ENCODE data around the gene KRTAP13-1. TPM values are rescaled to one million over a fixed set of nuclear protein-coding genes. Genes with fewer than 3 reads are reported as not detected.

KRTAP13-1 gene
- polyA plus RNA-seq, 1 donor from 2014 or later = not detected

DNA sequence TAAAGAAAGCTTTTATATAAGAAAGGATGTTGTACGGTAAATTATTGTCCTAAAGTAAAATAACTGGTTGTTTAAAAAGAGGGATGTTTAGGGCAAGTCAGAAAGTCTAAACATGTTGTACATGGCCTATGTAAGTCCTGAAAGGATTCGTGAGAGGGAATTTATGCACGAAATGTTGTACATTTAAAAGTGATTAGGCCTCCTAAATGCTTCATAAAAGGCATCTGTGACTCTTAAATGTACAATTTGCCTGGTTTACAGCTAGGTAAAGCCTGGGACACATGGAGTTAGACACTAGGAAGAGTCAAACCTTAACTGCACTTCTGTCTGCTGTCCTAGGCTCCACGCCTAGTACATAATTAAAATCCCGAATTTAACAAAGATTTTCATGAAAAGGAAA lies 20.2 kb downstream of the KRTAP13-1 start:
- H2AFZ ChIP-seq (ENCODE audit: low read depth, low read length) = no peak overlapping the region
- H3K4me2 ChIP-seq (ENCODE audit: low read length) = no peak overlapping the region
- H3K27me3 ChIP-seq (ENCODE audit: insufficient read depth, low read depth, low read length) = no peaks in the 10 kb centered on the region
- H3K79me2 ChIP-seq (replicated peaks; ENCODE audit: insufficient read depth, low read length) = no peaks in the 10 kb centered on the region
- TF ChIP-seq TAF1 (IDR thresholded peaks at IDR 0.05; ENCODE audit: low read depth) (no peak), POLR2AphosphoS5 (IDR thresholded peaks at IDR 0.05) (no peak), REST (IDR thresholded peaks at IDR 0.05; ENCODE audit: borderline replicate concordance) (no peak), EZH2 (IDR thresholded peaks at IDR 0.05; ENCODE audit: borderline replicate concordance, insufficient read depth, low read length, poor library complexity, severe bottlenecking) (no peak), EP300 (conservative IDR thresholded peaks at IDR 0.05; ENCODE audit: poor library complexity, severe bottlenecking) (no peak), MXI1 (conservative IDR thresholded peaks at IDR 0.05; ENCODE audit: poor library complexity, severe bottlenecking) (no peak), RAD21 (conservative IDR thresholded peaks at IDR 0.05) (no peak), SMC3 (conservative IDR thresholded peaks at IDR 0.05; ENCODE audit: poor library complexity) (no peak)
- TF ChIP-seq, protein P1, sequence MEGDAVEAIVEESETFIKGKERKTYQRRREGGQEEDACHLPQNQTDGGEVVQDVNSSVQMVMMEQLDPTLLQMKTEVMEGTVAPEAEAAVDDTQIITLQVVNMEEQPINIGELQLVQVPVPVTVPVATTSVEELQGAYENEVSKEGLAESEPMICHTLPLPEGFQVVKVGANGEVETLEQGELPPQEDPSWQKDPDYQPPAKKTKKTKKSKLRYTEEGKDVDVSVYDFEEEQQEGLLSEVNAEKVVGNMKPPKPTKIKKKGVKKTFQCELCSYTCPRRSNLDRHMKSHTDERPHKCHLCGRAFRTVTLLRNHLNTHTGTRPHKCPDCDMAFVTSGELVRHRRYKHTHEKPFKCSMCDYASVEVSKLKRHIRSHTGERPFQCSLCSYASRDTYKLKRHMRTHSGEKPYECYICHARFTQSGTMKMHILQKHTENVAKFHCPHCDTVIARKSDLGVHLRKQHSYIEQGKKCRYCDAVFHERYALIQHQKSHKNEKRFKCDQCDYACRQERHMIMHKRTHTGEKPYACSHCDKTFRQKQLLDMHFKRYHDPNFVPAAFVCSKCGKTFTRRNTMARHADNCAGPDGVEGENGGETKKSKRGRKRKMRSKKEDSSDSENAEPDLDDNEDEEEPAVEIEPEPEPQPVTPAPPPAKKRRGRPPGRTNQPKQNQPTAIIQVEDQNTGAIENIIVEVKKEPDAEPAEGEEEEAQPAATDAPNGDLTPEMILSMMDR (IDR thresholded peaks at IDR 0.05; ENCODE audit: poor library complexity, severe bottlenecking) = no peak
- H3K36me3 ChIP-seq (ENCODE audit: insufficient read depth, low read length) = no peaks in the 10 kb centered on the region
- no peaks in the 10 kb centered on the region for H3F3A ChIP-seq (ENCODE audit: insufficient read depth, low read length, poor library complexity, severe bottlenecking)
- H3K9me2 ChIP-seq (ENCODE audit: insufficient read depth, low read length) = no peaks in the 10 kb centered on the region
- no peak overlapping the region for H3K4me3 ChIP-seq (ENCODE audit: low read length)
- H3K9me3 ChIP-seq (ENCODE audit: low read length) = no peaks in the 10 kb centered on the region
- no peaks in the 10 kb centered on the region for H4K20me1 ChIP-seq (ENCODE audit: insufficient read depth)
- no peak overlapping the region for H3K9ac ChIP-seq (ENCODE audit: low read length)
- H3K27ac ChIP-seq (ENCODE audit: low read length) = no peak overlapping the region

- Histone ChIP-seq H3K36me3 (ENCODE audit: insufficient read depth, low read length) (no peaks in the 10 kb centered on the region), H3K27me3 (ENCODE audit: insufficient read depth, low read depth, low read length) (no peaks in the 10 kb centered on the region), H4K20me1 (ENCODE audit: insufficient read depth) (no peaks in the 10 kb centered on the region), H3K27ac (ENCODE audit: low read length) (no peak within 1 kb of the TSS), H3K9me2 (ENCODE audit: insufficient read depth, low read length) (no peaks in the 10 kb centered on the region), H3K79me2 (replicated peaks; ENCODE audit: insufficient read depth, low read length) (no peaks in the 10 kb centered on the region), H3K9me3 (ENCODE audit: low read length) (no peaks in the 10 kb centered on the region), H3K4me2 (ENCODE audit: low read length) (no peak within 1 kb of the TSS), H3F3A (ENCODE audit: insufficient read depth, low read length, poor library complexity, severe bottlenecking) (no peaks in the 10 kb centered on the region), H2AFZ (ENCODE audit: low read depth, low read length) (no peak within 1 kb of the TSS), H3K9ac (ENCODE audit: low read length) (no peak within 1 kb of the TSS), H3K4me3 (ENCODE audit: low read length) (no peak within 1 kb of the TSS)
- no peak for TF ChIP-seq EZH2 (IDR thresholded peaks at IDR 0.05; ENCODE audit: borderline replicate concordance, insufficient read depth, low read length, poor library complexity, severe bottlenecking)
- TF ChIP-seq RAD21 (conservative IDR thresholded peaks at IDR 0.05) = no peak
- TF ChIP-seq POLR2AphosphoS5 (IDR thresholded peaks at IDR 0.05) = no peak
- TF ChIP-seq, protein P1 (IDR thresholded peaks at IDR 0.05; ENCODE audit: poor library complexity, severe bottlenecking) = no peak
- no peak for TF ChIP-seq EP300 (conservative IDR thresholded peaks at IDR 0.05; ENCODE audit: poor library complexity, severe bottlenecking)
- TF ChIP-seq REST (IDR thresholded peaks at IDR 0.05; ENCODE audit: borderline replicate concordance) = no peak
- TF ChIP-seq SMC3 (conservative IDR thresholded peaks at IDR 0.05; ENCODE audit: poor library complexity) = no peak
- TF ChIP-seq MXI1 (conservative IDR thresholded peaks at IDR 0.05; ENCODE audit: poor library complexity, severe bottlenecking) = no peak
- TF ChIP-seq TAF1 (IDR thresholded peaks at IDR 0.05; ENCODE audit: low read depth) = no peak
Measured at GRCh38 chr21:30425826-30426225, 30.0 kb downstream of the KRTAP13-1 start, which contains the start of gene KRTAP13-3. Gene KRTAP13-3, minus strand, starts transcription at chr21:30425926. Its CDS starts 14 bp downstream, at chr21:30425912.

Data from neural cell (in vitro differentiated cells).